RWPE2 (cell line): Measurements from ENCODE around the gene CPXM2.
A peak's percentile ranks its signal among the peaks of the same experiment; 100 is the strongest.

Experiments
- ATAC-seq: fragments of 200-7000 bp; cut with Tn5 transposase; 3 replicates; pipeline ENCODE4 v1.9.1; 2021; ENCODE audit warnings: low read depth
- DNase-seq: peaks from one replicate; pipeline ENCODE4 v3.0.0-alpha.2; 2020; ENCODE audit warnings: low spot score
- H3K27ac ChIP-seq: fragments of 450-650 bp; 2 replicates; pipeline ENCODE4 v1.5.1; 2017; ENCODE audit warnings: mild to moderate bottlenecking; ENCODE audit not compliant: poor library complexity, severe bottlenecking
- H3K27me3 ChIP-seq: fragments of 250-450 bp; sonication (Bioruptor Pico); 2 replicates; pipeline ENCODE4 v1.5.1; 2021; ENCODE audit warnings: mild to moderate bottlenecking, moderate library complexity; ENCODE audit not compliant: insufficient read depth, poor library complexity, severe bottlenecking
- H3K36me3 ChIP-seq: fragments of 250-450 bp; sonication (Bioruptor Pico); 2 replicates; pipeline ENCODE4 v1.5.1; 2020; ENCODE audit warnings: low read depth, mild to moderate bottlenecking, moderate library complexity
- H3K4me1 ChIP-seq: fragments of 250-450 bp; sonication (Bioruptor Pico); 2 replicates; pipeline ENCODE4 v1.5.1; 2021; ENCODE audit warnings: mild to moderate bottlenecking, moderate library complexity; ENCODE audit not compliant: insufficient read depth, poor library complexity, severe bottlenecking
- H3K4me3 ChIP-seq: fragments of 250-450 bp; sonication (Bioruptor Pico); 2 replicates; pipeline ENCODE4 v1.5.1; 2021; ENCODE audit warnings: mild to moderate bottlenecking, moderate library complexity; ENCODE audit not compliant: severe bottlenecking
- H3K9me3 ChIP-seq: fragments of 250-450 bp; sonication (Bioruptor Pico); 2 replicates; pipeline ENCODE4 v1.5.1; 2021; ENCODE audit warnings: mild to moderate bottlenecking, moderate library complexity; ENCODE audit not compliant: severe bottlenecking
- TF ChIP-seq, protein P1 (sequence below): fragments of 450-650 bp; IDR thresholded peaks from one replicate; pipeline ENCODE4 v1.5.1; 2017; ENCODE audit warnings: mild to moderate bottlenecking, moderate library complexity; ENCODE audit not compliant: poor library complexity, severe bottlenecking

The CPXM2 gene

DNA sequence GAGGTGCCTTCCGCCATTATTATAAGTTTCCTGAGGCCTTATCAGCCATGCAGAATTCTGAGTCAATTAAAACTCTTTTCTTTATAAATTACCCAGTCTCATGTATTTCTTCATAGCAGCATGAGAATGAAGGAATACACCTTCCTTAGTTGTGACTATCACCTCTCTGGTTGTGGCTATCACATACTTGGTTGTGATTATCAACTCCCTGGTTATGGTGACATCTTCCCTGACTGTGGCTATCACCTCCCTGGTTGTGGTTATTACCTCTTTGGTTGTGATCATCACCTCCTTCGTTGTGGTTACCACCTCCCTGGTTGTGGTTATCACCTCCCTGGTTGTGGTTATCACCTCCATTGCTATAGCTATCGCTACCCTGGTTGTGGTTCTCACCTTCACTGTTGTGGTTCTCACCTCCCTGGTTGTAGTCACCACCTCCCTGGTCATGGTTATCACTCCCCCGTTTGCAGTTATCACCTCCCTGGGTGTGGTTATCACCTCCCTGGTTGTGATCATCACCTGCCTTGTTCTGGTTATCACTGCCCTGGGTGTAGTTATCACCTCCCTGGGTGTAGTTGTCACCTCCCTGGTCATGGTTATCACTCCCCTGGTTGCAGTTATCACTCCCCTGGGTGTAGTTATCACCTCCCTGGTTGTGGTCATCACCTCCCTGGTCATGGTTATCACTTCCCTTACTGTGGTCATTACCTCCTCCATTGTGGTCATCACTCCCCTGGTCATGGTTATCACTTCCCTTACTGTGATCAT is 119.5 kb downstream of the CPXM2 start:
- H3K36me3 ChIP-seq = no peaks in the 10 kb centered on the region
- H3K9me3 ChIP-seq = no peaks in the 10 kb centered on the region
- H3K27me3 ChIP-seq = no peaks in the 10 kb centered on the region
- no peak for DNase-seq
- no peaks in the 10 kb centered on the region for H3K4me1 ChIP-seq
- no peak overlapping the region for H3K27ac ChIP-seq
- no peak for ATAC-seq
- H3K4me3 ChIP-seq = no peak overlapping the region
- TF ChIP-seq, protein P1, sequence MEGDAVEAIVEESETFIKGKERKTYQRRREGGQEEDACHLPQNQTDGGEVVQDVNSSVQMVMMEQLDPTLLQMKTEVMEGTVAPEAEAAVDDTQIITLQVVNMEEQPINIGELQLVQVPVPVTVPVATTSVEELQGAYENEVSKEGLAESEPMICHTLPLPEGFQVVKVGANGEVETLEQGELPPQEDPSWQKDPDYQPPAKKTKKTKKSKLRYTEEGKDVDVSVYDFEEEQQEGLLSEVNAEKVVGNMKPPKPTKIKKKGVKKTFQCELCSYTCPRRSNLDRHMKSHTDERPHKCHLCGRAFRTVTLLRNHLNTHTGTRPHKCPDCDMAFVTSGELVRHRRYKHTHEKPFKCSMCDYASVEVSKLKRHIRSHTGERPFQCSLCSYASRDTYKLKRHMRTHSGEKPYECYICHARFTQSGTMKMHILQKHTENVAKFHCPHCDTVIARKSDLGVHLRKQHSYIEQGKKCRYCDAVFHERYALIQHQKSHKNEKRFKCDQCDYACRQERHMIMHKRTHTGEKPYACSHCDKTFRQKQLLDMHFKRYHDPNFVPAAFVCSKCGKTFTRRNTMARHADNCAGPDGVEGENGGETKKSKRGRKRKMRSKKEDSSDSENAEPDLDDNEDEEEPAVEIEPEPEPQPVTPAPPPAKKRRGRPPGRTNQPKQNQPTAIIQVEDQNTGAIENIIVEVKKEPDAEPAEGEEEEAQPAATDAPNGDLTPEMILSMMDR = no peak

DNA sequence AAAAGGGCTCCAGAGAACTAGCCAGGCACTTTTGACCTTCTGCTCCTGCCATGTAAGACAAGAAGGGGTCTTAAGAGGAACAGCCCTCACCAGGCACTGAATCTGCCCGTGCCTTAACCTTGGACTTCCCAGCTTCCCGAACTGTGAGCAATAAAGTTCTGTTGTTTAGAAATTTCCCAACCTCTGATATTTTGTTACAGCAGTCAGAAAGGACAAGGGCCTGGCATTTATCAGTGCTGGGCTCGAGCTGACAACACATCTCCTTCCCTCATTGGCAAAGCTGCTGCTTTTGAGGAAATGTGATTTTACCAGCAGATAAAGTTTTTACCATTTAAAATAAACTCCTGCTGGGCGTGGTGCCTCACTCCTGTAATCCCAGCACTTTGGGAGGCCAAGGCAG is 122.0 kb downstream of the CPXM2 start:
- H3K4me1 ChIP-seq = peaks cover 5% of the 10 kb centered on the region
- TF ChIP-seq, protein P1 = no peak
- H3K27ac ChIP-seq = no peak overlapping the region
- H3K4me3 ChIP-seq = no peak overlapping the region
- no peak for ATAC-seq
- H3K36me3 ChIP-seq = no peaks in the 10 kb centered on the region
- peaks cover 3% of the 10 kb centered on the region for H3K27me3 ChIP-seq
- no peak for DNase-seq
- H3K9me3 ChIP-seq = no peaks in the 10 kb centered on the region

DNA sequence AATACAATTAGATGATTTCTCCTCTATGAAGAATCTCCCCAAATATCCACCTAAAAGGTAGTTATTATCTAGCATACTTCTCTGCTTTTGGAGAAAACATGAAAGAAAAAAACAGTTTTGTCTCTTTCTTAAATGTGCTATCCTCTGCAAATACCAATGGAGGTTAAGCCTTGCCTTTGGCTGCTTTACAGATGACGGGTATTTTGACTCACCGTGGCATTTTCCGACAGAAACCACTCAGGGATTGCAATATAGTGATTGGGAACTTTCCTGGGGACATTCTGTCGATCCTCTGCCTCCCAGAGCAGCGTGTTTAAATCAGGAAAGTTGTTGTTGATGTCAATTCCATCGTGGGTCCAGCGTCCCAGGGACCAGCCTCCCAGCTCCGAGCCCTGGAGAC is 124.8 kb downstream of the CPXM2 start:
- peaks cover 3% of the 10 kb centered on the region for H3K27me3 ChIP-seq
- no peak for DNase-seq
- H3K9me3 ChIP-seq = no peaks in the 10 kb centered on the region
- H3K27ac ChIP-seq = no peak overlapping the region
- TF ChIP-seq, protein P1 = no peak
- ATAC-seq = 0 out of 3 replicates have a peak, but pooled peaks have one; percentile 29
- H3K36me3 ChIP-seq = no peaks in the 10 kb centered on the region
- H3K4me3 ChIP-seq = no peak overlapping the region
- H3K4me1 ChIP-seq = peaks cover 5% of the 10 kb centered on the region

DNA sequence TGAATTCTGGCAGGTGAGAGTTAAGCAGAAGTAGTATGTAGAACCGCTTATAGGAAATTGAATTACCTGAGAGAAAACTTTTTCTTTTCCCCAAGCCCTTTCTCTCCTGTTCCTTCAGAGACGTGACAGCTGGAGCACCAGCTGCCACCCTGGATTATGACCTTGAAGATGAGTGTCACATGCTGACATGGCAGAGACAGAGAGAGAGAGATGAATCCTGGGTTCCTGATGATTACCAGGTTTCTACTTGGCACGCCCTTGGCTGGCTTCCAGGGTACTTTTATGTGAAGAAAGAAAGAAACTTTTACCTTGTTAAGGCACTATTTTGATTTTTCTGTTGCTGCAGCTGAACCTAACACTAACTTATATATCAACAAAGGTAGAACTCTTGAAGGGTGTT is 125.6 kb downstream of the CPXM2 start:
- no peaks in the 10 kb centered on the region for H3K9me3 ChIP-seq
- no peak overlapping the region for H3K27ac ChIP-seq
- no peaks in the 10 kb centered on the region for H3K36me3 ChIP-seq
- H3K27me3 ChIP-seq = peaks cover 3% of the 10 kb centered on the region
- peaks cover 5% of the 10 kb centered on the region for H3K4me1 ChIP-seq
- no peak for ATAC-seq
- TF ChIP-seq, protein P1 = no peak
- H3K4me3 ChIP-seq = no peak overlapping the region
- no peak for DNase-seq

DNA sequence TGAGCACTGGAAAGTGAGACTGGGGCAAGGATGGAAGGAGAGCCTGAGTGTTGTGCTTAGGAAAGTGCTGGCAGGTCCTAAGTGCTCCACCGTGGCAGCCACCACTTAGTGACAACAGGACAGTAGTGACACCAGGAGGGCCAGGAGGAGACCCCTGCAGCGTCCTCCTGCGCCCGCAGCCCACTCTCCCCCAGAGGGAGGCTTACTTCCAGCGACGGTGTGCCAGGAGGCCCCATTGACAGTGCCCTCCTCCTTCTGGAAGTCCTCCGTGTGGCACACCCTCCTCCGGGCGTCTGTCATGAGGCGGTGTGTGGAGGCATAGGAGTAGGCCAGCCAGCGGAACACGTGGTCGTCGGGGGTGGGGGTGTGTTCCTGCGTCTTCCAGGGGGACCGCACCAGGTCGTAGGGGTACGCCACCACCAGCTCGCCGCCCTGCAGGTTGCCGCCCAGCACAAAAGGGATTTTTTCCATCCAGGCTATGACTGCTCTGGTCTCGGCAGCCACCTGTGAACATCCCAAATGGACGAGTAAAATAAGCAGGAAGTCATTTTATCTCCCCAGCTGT is 129.9 kb downstream of the CPXM2 start:
- no peak overlapping the region for H3K4me3 ChIP-seq
- TF ChIP-seq, protein P1 = no peak

More for the DNA sequence above, 129.9 kb downstream of the CPXM2 start:
- Histone ChIP-seq H3K27ac (no peak overlapping the region), H3K36me3 (no peaks in the 10 kb centered on the region), H3K4me1 (peaks cover 5% of the 10 kb centered on the region), H3K27me3 (peaks cover 7% of the 10 kb centered on the region), H3K9me3 (no peaks in the 10 kb centered on the region)
- ATAC-seq (no peak), DNase-seq (no peak)
